ENCODE results near the gene IMPDH1.

Gene IMPDH1

GRCh38 chr7:128404886-128405470 lies 4.8 kb downstream of the IMPDH1 start:
- no peak for DNase-seq

GRCh38 chr7:128404143-128404681 lies 5.6 kb downstream of the IMPDH1 start:
- DNase-seq, result no peak

- no peak for DNase-seq
These were observed 6.1 kb downstream of the IMPDH1 start for GRCh38 chr7:128403676-128404075.

GRCh38 chr7:128402356-128402755 lies 7.4 kb downstream of the IMPDH1 start:
- DNase-seq, result no peak

DNA sequence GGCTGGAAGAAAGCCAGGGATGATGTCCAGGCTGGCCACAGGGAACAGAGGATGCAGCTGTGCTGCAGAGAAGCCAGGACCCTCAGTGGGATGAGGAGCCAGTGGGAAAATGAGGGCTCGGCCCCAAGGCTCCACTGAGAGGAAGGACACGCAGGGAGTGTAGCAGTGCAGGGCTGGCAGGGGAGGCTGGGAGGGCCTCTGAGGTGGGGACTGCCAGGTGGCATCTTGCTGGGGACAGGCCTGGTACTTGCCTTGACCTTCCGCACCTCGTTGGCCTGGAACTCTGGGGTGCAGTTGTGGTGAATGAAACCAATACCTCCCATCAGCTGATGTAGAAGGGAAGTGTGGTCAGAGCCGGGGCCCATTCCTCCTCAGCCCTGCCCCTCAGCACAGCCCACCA lies 9.2 kb downstream of the IMPDH1 start:
- DNase-seq, result no peak

- DNase-seq, result no peak
These were observed 9.8 kb downstream of the IMPDH1 start for GRCh38 chr7:128399991-128400390.

GRCh38 chr7:128398841-128399135 lies 11.0 kb downstream of the IMPDH1 start:
- no peak for DNase-seq

- DNase-seq, result peak; percentile 43
These were observed 11.6 kb downstream of the IMPDH1 start for GRCh38 chr7:128398016-128398840.

- no peak for DNase-seq
These were observed 13.4 kb downstream of the IMPDH1 start for GRCh38 chr7:128396357-128396756.

- no peak for DNase-seq
These were observed 14.0 kb downstream of the IMPDH1 start for GRCh38 chr7:128395748-128396147.

- DNase-seq, result no peak
These were observed 14.8 kb downstream of the IMPDH1 start for GRCh38 chr7:128394904-128395496.

- DNase-seq, result no peak
These were observed 16.1 kb downstream of the IMPDH1 start for GRCh38 chr7:128393526-128394330.

- no peak for DNase-seq
These were observed 17.1 kb downstream of the IMPDH1 start for GRCh38 chr7:128392446-128393327.

DNA sequence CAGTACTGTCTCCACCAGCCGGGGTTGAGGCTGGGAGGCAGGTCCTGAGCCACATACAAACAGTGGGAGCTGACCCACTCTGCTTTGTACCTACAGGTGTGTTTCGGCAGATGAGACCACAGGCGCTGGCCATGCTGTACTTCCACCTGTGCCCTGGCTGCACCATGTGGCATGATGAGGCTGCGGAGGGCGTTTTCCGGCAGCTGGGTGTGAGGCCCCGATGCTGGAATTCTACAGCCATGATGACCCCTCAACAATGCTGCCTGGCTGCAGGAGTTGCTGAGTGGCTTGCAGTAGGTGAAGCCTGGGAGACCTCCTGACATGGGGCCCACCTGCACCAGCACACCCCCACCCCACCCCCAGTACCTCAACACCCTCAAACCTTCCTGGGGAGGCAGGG lies 18.0 kb downstream of the IMPDH1 start:
- DNase-seq, result no peak

GRCh38 chr7:128390871-128391565 lies 18.8 kb downstream of the IMPDH1 start:
- DNase-seq, result no peak

DNA sequence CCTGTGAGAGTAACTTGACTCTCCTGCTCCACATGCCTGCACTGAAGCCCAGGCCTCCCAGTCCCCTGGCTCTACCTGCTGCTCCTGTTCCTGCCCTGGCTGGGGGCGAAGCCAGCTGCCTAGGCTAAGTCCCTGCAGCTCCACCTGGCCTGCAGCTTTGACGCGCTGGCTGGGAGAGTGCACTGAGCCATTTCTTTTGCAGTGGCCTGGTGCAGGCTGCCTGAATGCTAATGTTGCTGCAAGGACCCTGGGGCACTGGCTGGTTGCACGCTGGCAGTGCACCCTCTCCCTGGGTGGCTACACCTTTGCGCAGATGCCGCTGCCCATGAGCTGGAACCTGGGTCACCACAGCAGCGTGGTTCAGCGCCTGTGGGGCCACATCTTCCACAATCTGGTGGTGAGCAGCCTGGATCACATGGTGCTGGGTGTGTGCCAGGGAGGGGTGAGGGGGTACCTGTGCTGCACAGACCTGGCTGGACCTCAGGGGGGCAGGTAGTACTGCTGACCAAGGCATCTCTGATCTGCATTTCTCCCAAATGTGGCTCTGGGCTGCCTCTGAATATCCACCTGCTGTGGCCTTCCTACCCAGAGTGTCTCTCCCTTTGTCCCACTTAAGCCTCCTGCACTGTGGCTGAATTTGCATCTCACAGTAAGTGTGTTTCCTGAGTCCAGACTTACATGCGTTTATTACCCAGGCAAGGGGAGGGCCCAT lies 20.0 kb downstream of the IMPDH1 start:
- DNase-seq, result no peak

DNA sequence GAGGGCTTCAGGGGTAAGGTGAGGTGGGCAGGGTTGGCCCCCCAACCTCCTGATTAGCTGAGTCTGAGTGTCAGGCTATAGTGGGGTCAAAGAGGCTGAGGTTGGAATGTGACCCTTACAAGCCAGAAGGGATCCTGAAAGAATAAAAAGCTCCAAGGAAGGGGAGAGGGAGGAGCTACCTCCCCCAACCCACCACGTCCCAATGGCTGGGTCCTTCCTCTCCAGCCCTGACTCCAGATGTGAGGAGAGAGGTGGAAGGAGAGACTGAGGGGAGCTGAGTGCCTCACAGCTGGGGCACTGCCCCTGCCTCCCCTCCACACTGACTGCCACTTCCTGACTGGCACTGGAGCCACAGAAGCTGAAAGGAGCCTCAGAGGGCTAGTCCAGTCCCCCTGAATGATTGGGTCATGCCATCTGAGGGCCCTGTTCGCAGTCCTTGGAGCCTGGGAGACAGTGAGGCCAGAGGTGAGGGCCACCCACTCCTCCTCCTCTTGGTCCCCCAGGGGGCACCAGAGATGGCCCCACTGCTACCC lies 20.6 kb downstream of the IMPDH1 start:
- no peak for DNase-seq

- DNase-seq, result no peak
These were observed 21.7 kb downstream of the IMPDH1 start for GRCh38 chr7:128388145-128388485.

DNA sequence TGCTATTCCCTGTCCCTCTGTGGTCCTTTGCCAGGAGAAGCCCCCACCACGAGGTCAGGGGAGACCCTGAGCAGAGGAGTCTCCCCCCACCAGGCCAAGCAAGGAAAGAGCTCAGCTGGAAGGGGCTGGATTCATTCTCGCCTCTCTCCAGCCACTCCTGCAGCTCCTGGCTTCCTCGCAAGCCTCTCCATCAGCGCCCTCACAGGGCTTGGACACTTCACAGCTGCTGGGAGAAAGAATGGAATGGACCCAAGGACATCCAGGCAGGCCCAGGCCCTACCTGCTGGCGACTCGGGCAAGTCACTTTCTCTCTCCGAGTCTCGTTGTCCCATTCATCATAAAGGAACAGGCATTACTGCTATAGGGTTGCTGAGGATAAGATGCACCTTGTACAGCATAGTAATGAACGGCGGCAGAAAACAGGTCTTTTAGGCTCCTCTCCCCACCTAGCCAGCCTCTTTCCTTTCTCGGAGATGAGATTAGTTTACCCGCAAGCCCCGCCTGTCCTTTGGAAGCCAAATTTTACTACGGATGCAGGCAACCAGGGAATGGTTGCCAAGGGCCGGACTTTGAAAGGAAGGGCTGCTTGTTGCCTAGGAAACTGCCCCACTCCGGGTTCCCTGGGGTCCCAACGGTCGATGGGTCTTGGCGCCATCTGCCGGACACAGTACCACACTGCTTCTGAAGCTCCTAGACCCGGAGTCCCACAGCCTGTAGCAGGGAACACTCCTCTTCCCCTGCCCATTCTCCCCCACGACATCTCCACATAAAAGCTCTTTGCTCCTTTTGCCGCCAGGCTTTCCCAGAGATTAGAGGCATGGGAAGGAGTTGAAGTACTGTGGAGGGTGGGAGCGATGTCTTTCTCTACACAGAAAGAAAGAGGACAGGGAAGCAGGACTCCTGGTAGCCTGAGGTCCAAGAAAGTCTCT lies 22.3 kb downstream of the IMPDH1 start:
- DNase-seq, result peak; percentile 67

Measured in CD4-positive, alpha-beta T cell treated with Interleukin-12 subunit alpha and Interleukin-12 subunit beta, for 1 hour (primary cell).